ENCODE measurements around the gene CFAP20. TPM values are rescaled to one million over a fixed set of nuclear protein-coding genes. Genes with fewer than 3 reads are reported as not detected.
A peak's percentile ranks its signal among the peaks of the same experiment; 100 is the strongest.

Gene CFAP20
- total RNA-seq (ENCODE audit: low replicate concordance) = 37.2 and 41.7 TPM in 2 replicates
- long read RNA-seq, transcript CFAP20-201 (6 exons, 1,354 nt) = major isoform, 207 of 236 reads
- long read RNA-seq, transcript CFAP20-203 (5 exons, 1,605 nt) = minor isoform, 9 of 236 reads
- long read RNA-seq, partial matches to known transcripts = 0 of 236 reads
- long read RNA-seq, other reads (novel, unspliced or antisense) = 19 of 236 reads

- H3K36me3 Mint-ChIP-seq = peaks cover 5% of the 10 kb centered on the region
- H3K27me3 Mint-ChIP-seq = peaks cover 5% of the 10 kb centered on the region
- peaks cover 35% of the 10 kb centered on the region for H3K4me1 Mint-ChIP-seq (ENCODE audit: unreplicated experiment)
- peak; percentile 98 for DNase-seq (ENCODE audit: extremely low spot score, unreplicated experiment)
- peak within 1 kb of the TSS; percentile 83 for H3K27ac Mint-ChIP-seq
- TF ChIP-seq, protein P1, sequence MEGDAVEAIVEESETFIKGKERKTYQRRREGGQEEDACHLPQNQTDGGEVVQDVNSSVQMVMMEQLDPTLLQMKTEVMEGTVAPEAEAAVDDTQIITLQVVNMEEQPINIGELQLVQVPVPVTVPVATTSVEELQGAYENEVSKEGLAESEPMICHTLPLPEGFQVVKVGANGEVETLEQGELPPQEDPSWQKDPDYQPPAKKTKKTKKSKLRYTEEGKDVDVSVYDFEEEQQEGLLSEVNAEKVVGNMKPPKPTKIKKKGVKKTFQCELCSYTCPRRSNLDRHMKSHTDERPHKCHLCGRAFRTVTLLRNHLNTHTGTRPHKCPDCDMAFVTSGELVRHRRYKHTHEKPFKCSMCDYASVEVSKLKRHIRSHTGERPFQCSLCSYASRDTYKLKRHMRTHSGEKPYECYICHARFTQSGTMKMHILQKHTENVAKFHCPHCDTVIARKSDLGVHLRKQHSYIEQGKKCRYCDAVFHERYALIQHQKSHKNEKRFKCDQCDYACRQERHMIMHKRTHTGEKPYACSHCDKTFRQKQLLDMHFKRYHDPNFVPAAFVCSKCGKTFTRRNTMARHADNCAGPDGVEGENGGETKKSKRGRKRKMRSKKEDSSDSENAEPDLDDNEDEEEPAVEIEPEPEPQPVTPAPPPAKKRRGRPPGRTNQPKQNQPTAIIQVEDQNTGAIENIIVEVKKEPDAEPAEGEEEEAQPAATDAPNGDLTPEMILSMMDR (conservative IDR thresholded peaks at IDR 0.05) = no peak
- H3K9me3 Mint-ChIP-seq = peaks cover 6% of the 10 kb centered on the region
- peak within 1 kb of the TSS; percentile 89 for H3K4me3 Mint-ChIP-seq
Observed at GRCh38 chr16:58129097-58129936, at the start of gene CFAP20. TSS of gene CFAP20 (minus strand) at chr16:58129381. CDS start at chr16:58129115, 266 bp downstream.

DNA sequence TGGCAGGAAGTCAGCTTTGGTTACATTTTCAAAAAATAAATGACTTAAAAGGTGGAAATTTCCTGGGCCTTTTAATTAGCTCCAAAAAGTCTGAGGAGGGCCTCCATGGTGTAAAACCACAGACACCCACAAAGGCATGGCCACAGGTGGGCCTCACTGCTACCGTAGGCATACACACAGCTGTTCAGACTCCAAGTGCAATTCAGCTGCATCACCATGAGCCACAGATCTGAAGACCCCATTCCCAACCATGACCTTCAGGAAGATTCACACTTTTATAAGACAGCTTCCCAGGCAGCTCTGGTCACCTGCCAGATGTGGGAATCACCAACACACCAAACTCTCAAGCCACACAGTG lies 48.2 kb upstream of the CFAP20 start:
- TF ChIP-seq, protein P1 (conservative IDR thresholded peaks at IDR 0.05) = no peak
- Mint-ChIP-seq H3K27ac (no peak overlapping the region), H3K36me3 (peaks cover 43% of the 10 kb centered on the region)

DNA sequence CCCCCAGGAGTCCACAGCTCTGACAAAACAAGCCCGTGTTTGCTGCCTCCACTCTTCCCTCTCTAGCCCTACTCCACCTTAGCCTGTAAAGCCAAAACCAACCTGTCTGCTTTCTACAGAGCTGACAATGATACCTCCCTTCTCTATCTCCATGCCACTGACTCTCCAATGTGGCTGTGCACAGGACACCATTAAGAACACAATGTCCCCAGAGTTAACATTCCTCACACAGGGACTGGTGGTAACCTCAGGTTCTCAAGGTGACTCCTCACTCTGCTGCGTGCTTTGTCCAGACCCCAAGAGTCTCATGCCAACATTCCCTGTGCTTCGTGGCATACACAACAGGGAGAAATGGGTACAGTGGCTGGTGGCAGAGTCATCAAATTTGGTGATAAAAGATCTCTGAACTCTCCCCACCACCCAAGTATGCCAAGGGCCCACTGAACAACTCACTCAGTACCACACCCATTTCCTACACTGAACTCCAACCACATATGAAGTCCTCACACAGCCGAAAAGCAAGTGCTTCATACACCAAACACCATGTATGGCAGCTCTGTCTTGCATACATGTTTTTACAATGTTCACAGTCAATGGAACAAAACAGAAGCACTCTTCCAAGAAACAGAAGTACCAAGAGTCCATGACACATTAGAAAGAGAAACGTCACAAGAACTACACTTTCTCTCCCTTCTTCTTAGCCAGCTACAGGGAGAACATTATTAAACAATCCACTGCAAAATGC lies 47.6 kb upstream of the CFAP20 start:
- TF ChIP-seq, protein P1 (conservative IDR thresholded peaks at IDR 0.05) = no peak
- no peak overlapping the region for H3K27ac Mint-ChIP-seq

More for the DNA sequence above, 48.2 kb upstream of the CFAP20 start:
- no peak overlapping the region for H3K4me3 Mint-ChIP-seq
- no peaks in the 10 kb centered on the region for H3K4me1 Mint-ChIP-seq (ENCODE audit: unreplicated experiment)
- DNase-seq (ENCODE audit: extremely low spot score, unreplicated experiment) = no peak
- H3K9me3 Mint-ChIP-seq = no peaks in the 10 kb centered on the region
- no peaks in the 10 kb centered on the region for H3K27me3 Mint-ChIP-seq

DNA sequence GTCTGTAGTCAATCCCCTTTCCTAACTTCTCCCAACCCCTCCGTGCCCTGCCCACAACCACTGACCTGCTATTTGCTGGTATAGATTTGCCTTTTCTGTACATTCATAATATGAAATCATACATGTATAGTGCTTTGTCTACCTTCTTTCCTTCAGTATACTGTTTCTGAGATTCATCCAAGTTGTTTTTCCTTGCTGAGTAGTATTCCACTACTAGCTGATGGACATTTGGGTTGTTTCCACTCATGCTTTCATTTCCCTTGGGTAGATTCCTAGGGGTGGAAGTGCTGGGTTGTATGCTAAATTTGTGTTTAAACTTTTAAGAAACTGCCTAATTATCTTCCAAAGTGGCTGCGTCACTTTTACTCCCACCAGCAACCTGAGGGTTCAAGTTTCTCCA lies 41.0 kb upstream of the CFAP20 start:
- no peak overlapping the region for H3K27ac Mint-ChIP-seq
- no peaks in the 10 kb centered on the region for H3K9me3 Mint-ChIP-seq
- no peaks in the 10 kb centered on the region for H3K27me3 Mint-ChIP-seq
- H3K4me1 Mint-ChIP-seq (ENCODE audit: unreplicated experiment) = no peaks in the 10 kb centered on the region
- no peak overlapping the region for H3K4me3 Mint-ChIP-seq
- H3K36me3 Mint-ChIP-seq = peaks cover 30% of the 10 kb centered on the region
- DNase-seq (ENCODE audit: extremely low spot score, unreplicated experiment) = no peak
- TF ChIP-seq, protein P1 (conservative IDR thresholded peaks at IDR 0.05) = no peak

More for the DNA sequence above, 47.6 kb upstream of the CFAP20 start:
- Mint-ChIP-seq H3K36me3 (peaks cover 43% of the 10 kb centered on the region), H3K4me3 (no peak overlapping the region), H3K4me1 (ENCODE audit: unreplicated experiment) (no peaks in the 10 kb centered on the region), H3K27me3 (no peaks in the 10 kb centered on the region), H3K9me3 (no peaks in the 10 kb centered on the region)
- no peak for DNase-seq (ENCODE audit: extremely low spot score, unreplicated experiment)

DNA sequence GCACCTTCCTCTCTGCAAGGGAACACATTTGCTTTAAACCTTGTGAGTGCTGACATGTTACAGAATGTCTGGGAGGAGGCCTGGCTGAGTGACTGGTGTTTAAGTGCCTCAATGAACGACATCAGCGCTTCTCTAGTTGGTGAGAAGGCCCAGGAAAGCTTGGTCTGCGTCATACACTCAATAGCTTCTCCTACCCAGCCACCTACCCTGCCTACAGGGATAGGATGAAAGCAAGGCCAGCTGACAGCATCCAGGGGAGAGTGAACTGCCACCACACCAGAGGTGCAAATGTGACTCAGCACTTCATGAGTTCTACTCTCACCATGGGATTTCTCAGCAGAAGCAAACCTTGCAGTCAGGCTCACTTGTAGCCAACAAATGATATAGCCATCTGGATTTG lies 31.7 kb upstream of the CFAP20 start:
- H3K4me3 Mint-ChIP-seq = no peak overlapping the region

More for the DNA sequence above, 31.7 kb upstream of the CFAP20 start:
- no peaks in the 10 kb centered on the region for H3K4me1 Mint-ChIP-seq (ENCODE audit: unreplicated experiment)
- H3K27ac Mint-ChIP-seq = no peak overlapping the region
- no peaks in the 10 kb centered on the region for H3K27me3 Mint-ChIP-seq
- no peak for DNase-seq (ENCODE audit: extremely low spot score, unreplicated experiment)
- H3K36me3 Mint-ChIP-seq = peaks cover 10% of the 10 kb centered on the region
- TF ChIP-seq, protein P1 (conservative IDR thresholded peaks at IDR 0.05) = no peak
- no peaks in the 10 kb centered on the region for H3K9me3 Mint-ChIP-seq
